ENCODE measurements around the gene PTTG2.
A peak's percentile ranks its signal among the peaks of the same experiment; 100 is the strongest.
"Not testable (repeated sequence)": the region's sequence is repeated elsewhere in the genome, so short reads cannot be mapped to it uniquely, and the experiment has no call there.

PTTG2 gene

GRCh38 chr4:37958932-37959331, 1.3 kb upstream of the PTTG2 start:
- no peak for DNase-seq

GRCh38 chr4:37960679-37961450, 667 bp downstream of the PTTG2 start:
- no peak for DNase-seq

- DNase-seq, result no peak
Observed at GRCh38 chr4:37964734-37965457, 4.7 kb downstream of the PTTG2 start.

- DNase-seq, result no peak
Observed at GRCh38 chr4:37966044-37966443, 5.8 kb downstream of the PTTG2 start.

- DNase-seq, result no peak
Observed at GRCh38 chr4:37967736-37968135, 7.5 kb downstream of the PTTG2 start.

GRCh38 chr4:37968747-37969146, 8.5 kb downstream of the PTTG2 start:
- no peak for DNase-seq

GRCh38 chr4:37970702-37971101, 10.5 kb downstream of the PTTG2 start:
- DNase-seq, result peak; percentile 67

GRCh38 chr4:37971202-37971601, 11.0 kb downstream of the PTTG2 start:
- DNase-seq, result no peak

GRCh38 chr4:37973441-37973840, 13.2 kb downstream of the PTTG2 start:
- no peak for DNase-seq

GRCh38 chr4:37975321-37975822, 15.2 kb downstream of the PTTG2 start:
- DNase-seq, result not testable (repeated sequence)

- DNase-seq, result no peak
Observed at GRCh38 chr4:37976507-37976906, 16.3 kb downstream of the PTTG2 start.

- DNase-seq, result peak; percentile 70
Observed at GRCh38 chr4:37976991-37977470, 16.8 kb downstream of the PTTG2 start.

- DNase-seq, result peak; percentile 68
Observed at GRCh38 chr4:37977471-37978247, 17.5 kb downstream of the PTTG2 start.

- peak; percentile 17 for DNase-seq
Observed at GRCh38 chr4:37978248-37978924, 18.2 kb downstream of the PTTG2 start.

- no peak for DNase-seq
Observed at GRCh38 chr4:37980246-37980645, 20.0 kb downstream of the PTTG2 start.

GRCh38 chr4:37981425-37981824, 21.2 kb downstream of the PTTG2 start:
- DNase-seq, result no peak

- DNase-seq, result no peak
Observed at GRCh38 chr4:37981844-37982720, 21.9 kb downstream of the PTTG2 start.

- DNase-seq, result no peak
Observed at GRCh38 chr4:37982736-37983135, 22.5 kb downstream of the PTTG2 start.

GRCh38 chr4:37983951-37984350, 23.8 kb downstream of the PTTG2 start:
- no peak for DNase-seq

- no peak for DNase-seq
Observed at GRCh38 chr4:37985730-37986275, 25.6 kb downstream of the PTTG2 start.

- no peak for DNase-seq
Observed at GRCh38 chr4:37988670-37989069, 28.5 kb downstream of the PTTG2 start.

Measured in stimulated activated CD4-positive, alpha-beta T cell treated with anti-CD3 and anti-CD28 coated beads, Interleukin-4, amount 100 ng/mL, for 24 hours (primary cell).